ENCODE results near the gene PSD.

Gene PSD

DNA sequence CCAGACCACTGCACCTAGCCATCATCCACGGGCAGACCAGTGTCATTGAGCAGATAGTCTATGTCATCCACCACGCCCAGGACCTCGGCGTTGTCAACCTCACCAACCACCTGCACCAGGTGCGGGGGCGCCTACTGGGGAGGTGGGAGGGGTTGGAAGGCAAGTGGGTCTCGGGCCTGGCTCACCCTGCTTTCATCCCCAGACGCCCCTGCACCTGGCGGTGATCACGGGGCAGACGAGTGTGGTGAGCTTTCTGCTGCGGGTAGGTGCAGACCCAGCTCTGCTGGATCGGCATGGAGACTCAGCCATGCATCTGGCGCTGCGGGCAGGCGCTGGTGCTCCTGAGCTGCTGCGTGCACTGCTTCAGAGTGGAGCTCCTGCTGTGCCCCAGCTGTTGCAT, 18.5 kb downstream of the PSD start:
- POLR2A ChIA-PET: interaction anchor here (0.8 to 1.0 kb wide), 3 partner anchors 21 to 50 kb away, joined by 3 to 5 read pairs (median 3); partner anchors contain the start of gene FBXL15
- H3K9me3 ChIP-seq (ENCODE audit: control insufficient read depth, insufficient read depth, low read depth, low read length): no peaks in the 10 kb centered on the region
- H3K4me1 ChIP-seq (ENCODE audit: control insufficient read depth, insufficient read depth, low read length): peaks cover 5% of the 10 kb centered on the region; the same call in 1 of the 2 replicates
- H3K27ac ChIP-seq (ENCODE audit: extremely low read depth, low read depth, low read length): no peak overlapping the region
- no peak overlapping the region for H3K4me3 ChIP-seq (ENCODE audit: low read depth, low read length)
- TF ChIP-seq ZNF157 (tag by site-specific recombination; IDR thresholded peaks at IDR 0.05) (no peak), GLIS1 (tag by site-specific recombination; IDR thresholded peaks at IDR 0.05) (no peak), ZNF639 (tag by site-specific recombination; IDR thresholded peaks at IDR 0.05) (no peak), ZNF10 (tag by site-specific recombination; IDR thresholded peaks at IDR 0.05) (no peak), ZNF132 (tag by site-specific recombination; IDR thresholded peaks at IDR 0.05; ENCODE audit: borderline replicate concordance) (no peak), ELK4 (IDR thresholded peaks at IDR 0.05; ENCODE audit: borderline replicate concordance, low read depth, low read length) (no peak), ZNF394 (tag by site-specific recombination; IDR thresholded peaks at IDR 0.05; ENCODE audit: borderline replicate concordance) (no peak), ZNF366 (tag by site-specific recombination; conservative IDR thresholded peaks at IDR 0.05) (no peak), ZNF768 (tag by site-specific recombination; IDR thresholded peaks at IDR 0.05) (no peak), PRDM4 (tag by site-specific recombination; IDR thresholded peaks at IDR 0.05) (no peak), HOXA7 (CRISPR knock-in tag; IDR thresholded peaks at IDR 0.05; ENCODE audit: borderline replicate concordance) (no peak), ZNF23 (tag by site-specific recombination; IDR thresholded peaks at IDR 0.05; ENCODE audit: borderline replicate concordance) (no peak), KLF9 (tag by site-specific recombination; IDR thresholded peaks at IDR 0.05; ENCODE audit: low read depth) (no peak), SETDB1 (IDR thresholded peaks at IDR 0.05; ENCODE audit: insufficient read length, low read length) (no peak), ZNF133 (tag by site-specific recombination; IDR thresholded peaks at IDR 0.05) (no peak), ZNF600 (tag by site-specific recombination; IDR thresholded peaks at IDR 0.05) (no peak)
- TF ChIP-seq, protein P1, sequence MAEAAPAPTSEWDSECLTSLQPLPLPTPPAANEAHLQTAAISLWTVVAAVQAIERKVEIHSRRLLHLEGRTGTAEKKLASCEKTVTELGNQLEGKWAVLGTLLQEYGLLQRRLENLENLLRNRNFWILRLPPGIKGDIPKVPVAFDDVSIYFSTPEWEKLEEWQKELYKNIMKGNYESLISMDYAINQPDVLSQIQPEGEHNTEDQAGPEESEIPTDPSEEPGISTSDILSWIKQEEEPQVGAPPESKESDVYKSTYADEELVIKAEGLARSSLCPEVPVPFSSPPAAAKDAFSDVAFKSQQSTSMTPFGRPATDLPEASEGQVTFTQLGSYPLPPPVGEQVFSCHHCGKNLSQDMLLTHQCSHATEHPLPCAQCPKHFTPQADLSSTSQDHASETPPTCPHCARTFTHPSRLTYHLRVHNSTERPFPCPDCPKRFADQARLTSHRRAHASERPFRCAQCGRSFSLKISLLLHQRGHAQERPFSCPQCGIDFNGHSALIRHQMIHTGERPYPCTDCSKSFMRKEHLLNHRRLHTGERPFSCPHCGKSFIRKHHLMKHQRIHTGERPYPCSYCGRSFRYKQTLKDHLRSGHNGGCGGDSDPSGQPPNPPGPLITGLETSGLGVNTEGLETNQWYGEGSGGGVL (tag by site-specific recombination; IDR thresholded peaks at IDR 0.05): no peak
- TF ChIP-seq, protein P2, sequence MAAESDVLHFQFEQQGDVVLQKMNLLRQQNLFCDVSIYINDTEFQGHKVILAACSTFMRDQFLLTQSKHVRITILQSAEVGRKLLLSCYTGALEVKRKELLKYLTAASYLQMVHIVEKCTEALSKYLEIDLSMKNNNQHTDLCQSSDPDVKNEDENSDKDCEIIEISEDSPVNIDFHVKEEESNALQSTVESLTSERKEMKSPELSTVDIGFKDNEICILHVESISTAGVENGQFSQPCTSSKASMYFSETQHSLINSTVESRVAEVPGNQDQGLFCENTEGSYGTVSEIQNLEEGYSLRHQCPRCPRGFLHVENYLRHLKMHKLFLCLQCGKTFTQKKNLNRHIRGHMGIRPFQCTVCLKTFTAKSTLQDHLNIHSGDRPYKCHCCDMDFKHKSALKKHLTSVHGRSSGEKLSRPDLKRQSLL (tag by site-specific recombination; IDR thresholded peaks at IDR 0.05): no peak
- CTCF ChIA-PET: interaction anchor here (0.5 to 5.7 kb wide), 35 partner anchors 8 to 708 kb away, joined by 3 to 60 read pairs (median 4); partner anchors contain the start of genes C10orf95, FBXL15, NPM3 and PPRC1
- peaks cover 0 to 24% of the 10 kb centered on the region in 2 experiments; a peak in 1 of 3 replicates for H3K36me3 ChIP-seq (ENCODE audit: control insufficient read depth in 2 of 2, insufficient read depth in 1 of 2, low read length in 2 of 2)

Measured in HEK293 (cell line).